IMR-90 (cell line): ENCODE data around the gene KIAA1614. TPM values are rescaled to one million over a fixed set of nuclear protein-coding genes. Genes with fewer than 3 reads are reported as not detected.

Source experiments
- ATAC-seq: fragments of 200-7000 bp; cut with Tn5 transposase; 2 replicates; pipeline ENCODE4 v1.9.1; 2020; ENCODE audit warnings: low read depth, mild to moderate bottlenecking, moderate library complexity
- BruUV-seq: library from RNA; stranded (reverse); fragments of 400-500 nt; replicated peaks from 2 replicates; lab custom pipeline; 2021; lab: Mats Ljungman, UMichigan
- CTCF ChIA-PET: fragments of 300-600 bp; formaldehyde crosslinking; extraction: SDS; loops from one replicate; lab custom pipeline; 2021; ENCODE audit warnings: antibody characterized with exemption; lab: Yijun Ruan, JAX
- POLR2A ChIA-PET: fragments of 300-600 bp; sonication (Branson Sonifier 250); formaldehyde crosslinking; loops from one replicate; lab custom pipeline; 2022; ENCODE audit warnings: antibody characterized with exemption; ENCODE audit not compliant: unreplicated experiment; lab: Charles Lee
- DNase-seq: peaks from one replicate; pipeline ENCODE4 v3.0.0; 2013
- H2AFZ ChIP-seq: replicated peaks from 2 replicates; pipeline ENCODE3; 2013; ENCODE audit warnings: low read length, mild to moderate bottlenecking; ENCODE audit not compliant: poor library complexity
- H2AK5ac ChIP-seq: 2 replicates; pipeline ENCODE4 v1.6.1; 2013; ENCODE audit warnings: low read depth, low read length, inconsistent platforms
- H2AK9ac ChIP-seq: replicated peaks from 2 replicates; pipeline ENCODE3; 2013; ENCODE audit warnings: mild to moderate bottlenecking, low read depth, low read length, moderate library complexity; ENCODE audit not compliant: poor library complexity
- H2BK120ac ChIP-seq: 2 replicates; pipeline ENCODE4 v1.6.1; 2013; ENCODE audit warnings: low read depth, low read length, inconsistent platforms
- H2BK15ac ChIP-seq: 3 replicates; pipeline ENCODE4 v1.6.1; 2013; ENCODE audit warnings: low read depth, low read length, inconsistent platforms
- H2BK20ac ChIP-seq: 2 replicates; pipeline ENCODE4 v1.6.1; 2013; ENCODE audit warnings: low read depth, mild to moderate bottlenecking, inconsistent platforms, low read length, moderate library complexity
- H2BK5ac ChIP-seq: 2 replicates; pipeline ENCODE4 v1.6.1; 2013; ENCODE audit warnings: mild to moderate bottlenecking, low read depth, low read length, inconsistent platforms; ENCODE audit not compliant: poor library complexity, severe bottlenecking
- H3K14ac ChIP-seq: replicated peaks from 2 replicates; pipeline ENCODE4 v1.6.1; 2013; ENCODE audit warnings: low read depth, low read length, inconsistent platforms
- H3K18ac ChIP-seq: 2 replicates; pipeline ENCODE4 v1.6.1; 2013; ENCODE audit warnings: low read depth, low read length, control low read depth
- H3K23ac ChIP-seq: 2 replicates; pipeline ENCODE4 v1.6.1; 2013; ENCODE audit warnings: low read depth, low read length, inconsistent platforms
- H3K27ac ChIP-seq: 2 replicates; pipeline ENCODE4 v1.5.1; 2013; ENCODE audit warnings: mild to moderate bottlenecking, control low read depth, low read length; ENCODE audit not compliant: insufficient read depth
- H3K27me3 ChIP-seq: 2 replicates; pipeline ENCODE4 v1.6.1; 2013; ENCODE audit warnings: low read length; ENCODE audit not compliant: control insufficient read depth, insufficient read depth
- H3K36me3 ChIP-seq: 2 replicates; pipeline ENCODE4 v1.6.1; 2013; ENCODE audit warnings: low read length, mixed read lengths; ENCODE audit not compliant: control insufficient read depth, insufficient read depth
- H3K4ac ChIP-seq: 2 replicates; pipeline ENCODE4 v1.6.1; 2013; ENCODE audit warnings: low read depth, low read length, inconsistent platforms
- H3K4me1 ChIP-seq: 2 replicates; pipeline ENCODE4 v1.6.1; 2013; ENCODE audit warnings: low read length, mixed read lengths; ENCODE audit not compliant: control insufficient read depth, insufficient read depth
- H3K4me2 ChIP-seq: 2 replicates; pipeline ENCODE4 v1.6.1; 2013; ENCODE audit warnings: low read depth, mild to moderate bottlenecking, control low read depth, low read length, moderate library complexity
- H3K4me3 ChIP-seq: 2 replicates; pipeline ENCODE4 v1.5.1; 2013; ENCODE audit warnings: low read depth, mild to moderate bottlenecking, control low read depth, low read length, moderate library complexity; ENCODE audit not compliant: insufficient read depth
- H3K56ac ChIP-seq: 2 replicates; pipeline ENCODE4 v1.6.1; 2013; ENCODE audit warnings: low read length, inconsistent platforms; ENCODE audit not compliant: insufficient read depth; ENCODE audit errors: extremely low read depth
- H3K79me1 ChIP-seq, 2 experiments: 2 replicates each; pipeline ENCODE4 v1.6.1; 2013; ENCODE audit warnings: low read length in 2 of 2, inconsistent platforms in 1 of 2, low read depth in 1 of 2
- H3K9ac ChIP-seq: 2 replicates; pipeline ENCODE4 v1.6.1; 2013; ENCODE audit warnings: low read depth, low read length, control low read depth
- H3K9me1 ChIP-seq: 2 replicates; pipeline ENCODE4 v1.6.1; 2013; ENCODE audit warnings: low read length, inconsistent platforms; ENCODE audit not compliant: insufficient read depth
- H3K9me3 ChIP-seq: 2 replicates; pipeline ENCODE4 v1.6.1; 2013; ENCODE audit warnings: low read length; ENCODE audit not compliant: control insufficient read depth, insufficient read depth
- H4K20me1 ChIP-seq: 2 replicates; pipeline ENCODE4 v1.6.1; 2013; ENCODE audit warnings: low read length, inconsistent platforms; ENCODE audit not compliant: insufficient read depth
- H4K5ac ChIP-seq: 2 replicates; pipeline ENCODE4 v1.6.1; 2013; ENCODE audit warnings: mild to moderate bottlenecking, low read depth, low read length, control low read depth
- H4K8ac ChIP-seq, 2 experiments: 2 replicates each; pipeline ENCODE4 v1.6.1; 2013; ENCODE audit warnings: low read depth in 2 of 2, low read length in 2 of 2, control low read depth in 1 of 2, inconsistent platforms in 1 of 2
- H4K91ac ChIP-seq: 2 replicates; pipeline ENCODE4 v1.6.1; 2013; ENCODE audit warnings: low read depth, low read length, inconsistent platforms; ENCODE audit not compliant: insufficient read depth
- BHLHE40 ChIP-seq: fragments of 150-350 bp; IDR thresholded peaks from 2 replicates; pipeline ENCODE4 v1.6.1; 2016; ENCODE audit warnings: mild to moderate bottlenecking, low read depth, low read length
- CEBPB ChIP-seq: IDR thresholded peaks from 2 replicates; pipeline ENCODE4 v1.6.1; 2012; ENCODE audit warnings: low read depth, low read length, improper control_type of control experiment
- CHD1 ChIP-seq: IDR thresholded peaks from 2 replicates; pipeline ENCODE4 v1.6.1; 2012; ENCODE audit warnings: low read depth, low read length, improper control_type of control experiment
- MAFK ChIP-seq: IDR thresholded peaks from 2 replicates; pipeline ENCODE4 v1.6.1; 2012; ENCODE audit warnings: low read depth, low read length, improper control_type of control experiment
- MAZ ChIP-seq: IDR thresholded peaks from 2 replicates; pipeline ENCODE4 v1.6.1; 2012; ENCODE audit warnings: low read depth, mild to moderate bottlenecking, low read length, improper control_type of control experiment, moderate library complexity, borderline replicate concordance
- NFE2L2 ChIP-seq: fragments of 150-350 bp; IDR thresholded peaks from 2 replicates; pipeline ENCODE4 v1.6.1; 2016; ENCODE audit warnings: low read depth, mild to moderate bottlenecking, low read length
- POLR2A ChIP-seq: IDR thresholded peaks from 2 replicates; pipeline ENCODE4 v1.6.1; 2012; ENCODE audit warnings: mild to moderate bottlenecking, low read depth, low read length
- RAD21 ChIP-seq: IDR thresholded peaks from 2 replicates; pipeline ENCODE4 v1.6.1; 2012; ENCODE audit warnings: low read length, improper control_type of control experiment
- RCOR1 ChIP-seq: IDR thresholded peaks from 2 replicates; pipeline ENCODE4 v1.6.1; 2012; ENCODE audit warnings: mild to moderate bottlenecking, low read length, improper control_type of control experiment; ENCODE audit not compliant: insufficient replicate concordance
- SMC3 ChIP-seq: fragments of 150-350 bp; IDR thresholded peaks from 2 replicates; pipeline ENCODE4 v1.6.1; 2016; ENCODE audit warnings: low read depth, mild to moderate bottlenecking, antibody characterized with exemption, low read length, moderate library complexity
- WGBS, 2 experiments: methylation state at CpG; one replicate each; pipeline versions ENCODE4 v1.1.5 to v1.1.7; 2013; ENCODE audit warnings: missing lambda C conversion rate in 2 of 2; ENCODE audit not compliant: insufficient read length in 1 of 2; ENCODE audit errors: extremely low coverage in 2 of 2; 5-methylcytosine and 5-hydroxymethylcytosine counted together
- dilution Hi-C: fragments of 300-500 bp; cut with HindIII; formaldehyde crosslinking; loops from one replicate; pipeline ENCODE4 v1.14.3; 2018; ENCODE audit warnings: low sequenced_read_pairs; ENCODE audit not compliant: unreplicated experiment
- in situ Hi-C: fragments of 300-500 bp; cut with MboI; formaldehyde crosslinking; loops from 3 replicates; pipeline ENCODE4 v1.14.3; 2019; ENCODE audit warnings: low sequenced_read_pairs, inconsistent platforms, mixed read lengths
- intact Hi-C: fragments of 100-400 bp; cut with micrococcal nuclease; formaldehyde crosslinking; loops from 2 replicates; pipeline ENCODE4 v1.10.0; 2022
- polyA plus RNA-seq, 3 experiments: library from polyadenylated mRNA; depleted of rRNA; stranded (reverse); fragments of >200 nt; gene quantifications; 2 replicates each; pipeline ENCODE4 v1.2.3, GENCODE V29; 2012; ENCODE audit warnings: low replicate concordance in 1 of 3
- total RNA-seq: library from RNA; depleted of rRNA; stranded (reverse); fragments of >200 nt; gene quantifications from 2 replicates; pipeline ENCODE4 v1.2.3, GENCODE V29; 2012
- TF ChIP-seq, protein P1 (sequence below): fragments of 150-350 bp; IDR thresholded peaks from 2 replicates; pipeline ENCODE4 v1.6.1; 2017; ENCODE audit warnings: mild to moderate bottlenecking, antibody characterized with exemption, low read length, low read depth

KIAA1614 gene
- total and polyA plus RNA-seq, 2 of the 4 experiments (the other 2 are of a cell fraction): 1.8 to 3.5 TPM

GRCh38 chr1:180971273-180971997 lies 58.7 kb downstream of the KIAA1614 start:
- TF ChIP-seq, protein P1, sequence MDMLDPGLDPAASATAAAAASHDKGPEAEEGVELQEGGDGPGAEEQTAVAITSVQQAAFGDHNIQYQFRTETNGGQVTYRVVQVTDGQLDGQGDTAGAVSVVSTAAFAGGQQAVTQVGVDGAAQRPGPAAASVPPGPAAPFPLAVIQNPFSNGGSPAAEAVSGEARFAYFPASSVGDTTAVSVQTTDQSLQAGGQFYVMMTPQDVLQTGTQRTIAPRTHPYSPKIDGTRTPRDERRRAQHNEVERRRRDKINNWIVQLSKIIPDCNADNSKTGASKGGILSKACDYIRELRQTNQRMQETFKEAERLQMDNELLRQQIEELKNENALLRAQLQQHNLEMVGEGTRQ: no peak
- TF ChIP-seq RCOR1 (no peak), MAFK (no peak), SMC3 (no peak), MAZ (no peak), RAD21 (no peak), BHLHE40 (no peak), POLR2A (no peak), CEBPB (no peak), CHD1 (no peak), NFE2L2 (no peak)
- Histone ChIP-seq H2AK9ac (no peak overlapping the region), H3K4me3 (no peak overlapping the region), H2AFZ (peak overlapping the region; percentile 19), H4K8ac (no peak overlapping the region), H3K9ac (no peak overlapping the region), H2BK120ac (no peak overlapping the region), H4K5ac (no peak overlapping the region), H2BK5ac (no peak overlapping the region), H2BK15ac (no peak overlapping the region), H4K91ac (no peak overlapping the region), H3K27me3 (no peaks in the 10 kb centered on the region), H3K9me1 (peaks cover 9% of the 10 kb centered on the region), H3K18ac (no peak overlapping the region), H3K79me1 (peaks cover 24 to 62% of the 10 kb centered on the region in 2 experiments), H3K56ac (no peak overlapping the region), H3K14ac (no peak overlapping the region), H2BK20ac (no peak overlapping the region), H3K36me3 (peaks cover 35% of the 10 kb centered on the region), H4K20me1 (0 out of 2 replicates have a peak, but pooled peaks cover 5% of the 10 kb centered on the region), H3K4me2 (no peak overlapping the region), H3K23ac (no peak overlapping the region), H3K4ac (no peak overlapping the region), H3K9me3 (no peaks in the 10 kb centered on the region), H3K4me1 (no peaks in the 10 kb centered on the region), H2AK5ac (no peak overlapping the region), H3K27ac (no peak overlapping the region)
- DNase-seq (no peak), ATAC-seq (no peak)
- CTCF ChIA-PET: interaction anchor here (1.3 kb wide), 1 partner anchor 9 kb away, joined by 3 read pairs; no protein-coding TSS in a partner anchor
- 90% methylated on average over 2 of the region's 8 CpGs; no CpG with 5 or more reads in 1 of the 2 experiments for WGBS, 2 experiments
- intact Hi-C loops: no loop called here
- in situ Hi-C loops: no loop called here
- dilution Hi-C loops: no loop called here
- POLR2A ChIA-PET: no interaction called here
- BruUV-seq: no TSS peak
